Measurements from ENCODE around the gene S100A1.

S100A1 gene

GRCh38 chr1:153598309-153599172 lies 29.7 kb upstream of the S100A1 start:
- FAIRE-seq (peak; percentile 93), DNase-seq (ENCODE audit: insufficient read length) (peak; percentile 79)
- TF ChIP-seq POLR2AphosphoS5 (IDR thresholded peaks at IDR 0.05; ENCODE audit: low read depth, low read length) (peak; percentile 49), TAF1 (IDR thresholded peaks at IDR 0.05; ENCODE audit: borderline replicate concordance, low read depth, low read length) (no peak), POLR2A (IDR thresholded peaks at IDR 0.05; ENCODE audit: low read depth, low read length) (peak; percentile 68; the same call in 1 of the 2 replicates)

- DNase-seq (ENCODE audit: insufficient read length) (no peak), FAIRE-seq (no peak)
- TF ChIP-seq TAF1 (IDR thresholded peaks at IDR 0.05; ENCODE audit: borderline replicate concordance, low read depth, low read length), result no peak
Measured at GRCh38 chr1:153599847-153600246, 28.4 kb upstream of the S100A1 start.

- FAIRE-seq, result no peak
Measured at GRCh38 chr1:153602749-153603148, 25.5 kb upstream of the S100A1 start.

GRCh38 chr1:153606194-153606593 lies 22.0 kb upstream of the S100A1 start:
- TF ChIP-seq POLR2AphosphoS5 (IDR thresholded peaks at IDR 0.05; ENCODE audit: low read depth, low read length) (no peak), TAF1 (IDR thresholded peaks at IDR 0.05; ENCODE audit: borderline replicate concordance, low read depth, low read length) (no peak), POLR2A (IDR thresholded peaks at IDR 0.05; ENCODE audit: low read depth, low read length) (no peak)
- no peak for FAIRE-seq
- DNase-seq (ENCODE audit: insufficient read length), result no peak

More at GRCh38 chr1:153602749-153603148, 25.5 kb upstream of the S100A1 start:
- TF ChIP-seq POLR2AphosphoS5 (IDR thresholded peaks at IDR 0.05; ENCODE audit: low read depth, low read length) (no peak), POLR2A (IDR thresholded peaks at IDR 0.05; ENCODE audit: low read depth, low read length) (no peak), TAF1 (IDR thresholded peaks at IDR 0.05; ENCODE audit: borderline replicate concordance, low read depth, low read length) (no peak)
- DNase-seq (ENCODE audit: insufficient read length), result no peak

GRCh38 chr1:153607381-153607780 lies 20.9 kb upstream of the S100A1 start:
- DNase-seq (ENCODE audit: insufficient read length), result no peak
- FAIRE-seq, result no peak
- TF ChIP-seq TAF1 (IDR thresholded peaks at IDR 0.05; ENCODE audit: borderline replicate concordance, low read depth, low read length) (no peak), POLR2A (IDR thresholded peaks at IDR 0.05; ENCODE audit: low read depth, low read length) (no peak), POLR2AphosphoS5 (IDR thresholded peaks at IDR 0.05; ENCODE audit: low read depth, low read length) (no peak)

GRCh38 chr1:153608089-153608682 lies 20.0 kb upstream of the S100A1 start:
- TF ChIP-seq POLR2A (IDR thresholded peaks at IDR 0.05; ENCODE audit: low read depth, low read length), result no peak
- TF ChIP-seq TAF1 (IDR thresholded peaks at IDR 0.05; ENCODE audit: borderline replicate concordance, low read depth, low read length), result no peak
- no peak for TF ChIP-seq POLR2AphosphoS5 (IDR thresholded peaks at IDR 0.05; ENCODE audit: low read depth, low read length)
- FAIRE-seq (no peak), DNase-seq (ENCODE audit: insufficient read length) (no peak)

GRCh38 chr1:153608742-153609584 lies 19.3 kb upstream of the S100A1 start:
- TF ChIP-seq TAF1 (IDR thresholded peaks at IDR 0.05; ENCODE audit: borderline replicate concordance, low read depth, low read length) (no peak), POLR2A (IDR thresholded peaks at IDR 0.05; ENCODE audit: low read depth, low read length) (no peak)
- FAIRE-seq, result no peak
- DNase-seq (ENCODE audit: insufficient read length), result no peak

- DNase-seq (ENCODE audit: insufficient read length) (no peak), FAIRE-seq (no peak)
- no peak for TF ChIP-seq POLR2AphosphoS5 (IDR thresholded peaks at IDR 0.05; ENCODE audit: low read depth, low read length)
- TF ChIP-seq POLR2A (IDR thresholded peaks at IDR 0.05; ENCODE audit: low read depth, low read length), result no peak
- no peak for TF ChIP-seq TAF1 (IDR thresholded peaks at IDR 0.05; ENCODE audit: borderline replicate concordance, low read depth, low read length)
Measured at GRCh38 chr1:153609585-153609907, 18.7 kb upstream of the S100A1 start.

- DNase-seq (ENCODE audit: insufficient read length), result no peak
- no peak for TF ChIP-seq TAF1 (IDR thresholded peaks at IDR 0.05; ENCODE audit: borderline replicate concordance, low read depth, low read length)
- TF ChIP-seq POLR2A (IDR thresholded peaks at IDR 0.05; ENCODE audit: low read depth, low read length), result no peak
- no peak for TF ChIP-seq POLR2AphosphoS5 (IDR thresholded peaks at IDR 0.05; ENCODE audit: low read depth, low read length)
- no peak for FAIRE-seq
Measured at GRCh38 chr1:153610334-153610733, 17.9 kb upstream of the S100A1 start.

- no peak for FAIRE-seq
- DNase-seq (ENCODE audit: insufficient read length), result no peak
- TF ChIP-seq TAF1 (IDR thresholded peaks at IDR 0.05; ENCODE audit: borderline replicate concordance, low read depth, low read length) (no peak), POLR2A (IDR thresholded peaks at IDR 0.05; ENCODE audit: low read depth, low read length) (no peak), POLR2AphosphoS5 (IDR thresholded peaks at IDR 0.05; ENCODE audit: low read depth, low read length) (no peak)
Measured at GRCh38 chr1:153610811-153611301, 17.4 kb upstream of the S100A1 start.

GRCh38 chr1:153611356-153611755 lies 16.9 kb upstream of the S100A1 start:
- FAIRE-seq (no peak), DNase-seq (ENCODE audit: insufficient read length) (no peak)
- TF ChIP-seq POLR2A (IDR thresholded peaks at IDR 0.05; ENCODE audit: low read depth, low read length), result no peak
- TF ChIP-seq POLR2AphosphoS5 (IDR thresholded peaks at IDR 0.05; ENCODE audit: low read depth, low read length), result no peak
- TF ChIP-seq TAF1 (IDR thresholded peaks at IDR 0.05; ENCODE audit: borderline replicate concordance, low read depth, low read length), result no peak
